HepG2 (cell line): ENCODE results near the gene IGHMBP2. TPM values are rescaled to one million over a fixed set of nuclear protein-coding genes. Genes with fewer than 3 reads are reported as not detected.

Experiments used
- ADNP ChIP-seq: sonication (generic); formaldehyde crosslinking; IDR thresholded peaks from 2 replicates; pipeline ENCODE4 v1.4.0; 2020; ENCODE audit warnings: missing genetic modification reagents
- BORCS8-MEF2B ChIP-seq: sonication (generic); formaldehyde crosslinking; IDR thresholded peaks from 2 replicates; pipeline ENCODE4 v1.8.0; 2022; ENCODE audit warnings: mild to moderate bottlenecking, missing genetic modification reagents
- CHD2 ChIP-seq: IDR thresholded peaks from 2 replicates; pipeline ENCODE4 v1.6.1; 2011; ENCODE audit warnings: low read depth, low read length, improper control_type of control experiment
- GABPB1 ChIP-seq: IDR thresholded peaks from 2 replicates; pipeline ENCODE4 v1.6.1; 2016; ENCODE audit warnings: mild to moderate bottlenecking, missing genetic modification reagents, moderate library complexity, missing compliant biosample characterization
- MTF2 ChIP-seq: sonication (generic); formaldehyde crosslinking; IDR thresholded peaks from 2 replicates; pipeline ENCODE4 v1.5.0; 2020; ENCODE audit warnings: missing genetic modification reagents, borderline replicate concordance
- SP5 ChIP-seq: IDR thresholded peaks from 2 replicates; pipeline ENCODE4 v1.6.1; 2016; ENCODE audit warnings: low read depth, borderline replicate concordance
- STAG1 ChIP-seq: sonication (generic); formaldehyde crosslinking; IDR thresholded peaks from 2 replicates; pipeline ENCODE4 v1.4.0; 2020; ENCODE audit warnings: missing genetic modification reagents
- STAT5B ChIP-seq: sonication (generic); formaldehyde crosslinking; IDR thresholded peaks from 2 replicates; pipeline ENCODE4 v1.4.0; 2020; ENCODE audit warnings: missing genetic modification reagents
- TAF1 ChIP-seq: sonication (generic); formaldehyde crosslinking; IDR thresholded peaks from 2 replicates; pipeline ENCODE4 v1.4.0; 2020; ENCODE audit warnings: missing genetic modification reagents
- TARDBP ChIP-seq: sonication (generic); formaldehyde crosslinking; IDR thresholded peaks from 2 replicates; pipeline ENCODE4 v1.8.0; 2022; ENCODE audit warnings: mild to moderate bottlenecking, missing genetic modification reagents
- TBL1XR1 ChIP-seq: fragments of 150-350 bp; IDR thresholded peaks from 2 replicates; pipeline ENCODE4 v1.6.1; 2014; ENCODE audit warnings: borderline replicate concordance, low read length; ENCODE audit not compliant: partially characterized antibody
- ZFP36L1 ChIP-seq: sonication (generic); formaldehyde crosslinking; IDR thresholded peaks from 2 replicates; pipeline ENCODE4 v1.8.0; 2022; ENCODE audit warnings: mild to moderate bottlenecking, missing genetic modification reagents, moderate library complexity
- ZNF446 ChIP-seq: sonication (generic); formaldehyde crosslinking; IDR thresholded peaks from 2 replicates; pipeline ENCODE4 v1.5.0; 2020; ENCODE audit warnings: mild to moderate bottlenecking, missing genetic modification reagents
- ZNF552 ChIP-seq: sonication (generic); formaldehyde crosslinking; IDR thresholded peaks from 2 replicates; pipeline ENCODE4 v1.9.0; 2022; ENCODE audit warnings: missing genetic modification reagents, mild to moderate bottlenecking, borderline replicate concordance
- ZNF652 ChIP-seq: IDR thresholded peaks from 2 replicates; pipeline ENCODE4 v1.6.1; 2016; ENCODE audit warnings: low read depth, borderline replicate concordance
- ZNF850 ChIP-seq: sonication (generic); formaldehyde crosslinking; conservative IDR thresholded peaks from 2 replicates; pipeline ENCODE4 v1.9.0; 2021; ENCODE audit warnings: mild to moderate bottlenecking, missing genetic modification reagents
- polyA plus RNA-seq, 8 experiments: library from polyadenylated mRNA; depleted of rRNA in 3 of 8; stranded (reverse) in 7 of 8; unstranded in 1 of 8; fragments of >200 nt; fragmentation: Illumina TruSeq in 4 of 8; extraction: Trizol in 4 of 8; gene quantifications; 2 replicates each; pipeline versions ENCODE4 v1.2.1 to v1.2.3, GENCODE V29; 2011 to 2016; ENCODE audit warnings: low read depth in 4 of 8, missing spikeins in 1 of 8, mixed read lengths in 1 of 8; ENCODE audit not compliant: insufficient read depth in 1 of 8
- total RNA-seq, 5 experiments: library from RNA; depleted of rRNA; stranded (reverse); fragments of >200 nt; fragmentation: Illumina TruSeq; extraction: Trizol; gene quantifications; 2 replicates each; pipeline ENCODE4 v1.2.3, GENCODE V29; 2016; ENCODE audit warnings: low read depth in 1 of 5
- TF ChIP-seq, protein P1 (sequence below): IDR thresholded peaks from 2 replicates; pipeline ENCODE4 v1.6.1; 2012; ENCODE audit warnings: inconsistent platforms
- TF ChIP-seq, protein P2 (sequence below), 2 experiments: sonication (generic) in 1 of 2; formaldehyde crosslinking in 1 of 2; IDR thresholded peaks; 2 replicates each; pipeline versions ENCODE4 v1.4.0 to v1.6.1; 2016 to 2020; ENCODE audit warnings: borderline replicate concordance in 1 of 2, low read depth in 1 of 2, mild to moderate bottlenecking in 1 of 2, missing genetic modification reagents in 1 of 2
- TF ChIP-seq, protein P3 (sequence below): sonication (generic); formaldehyde crosslinking; IDR thresholded peaks from 2 replicates; pipeline ENCODE4 v1.5.1; 2020; ENCODE audit warnings: missing genetic modification reagents, mild to moderate bottlenecking, borderline replicate concordance
- TF ChIP-seq, protein P4 (sequence below): sonication (generic); formaldehyde crosslinking; IDR thresholded peaks from 2 replicates; pipeline ENCODE4 v1.5.1; 2020; ENCODE audit warnings: mild to moderate bottlenecking, missing genetic modification reagents

Gene IGHMBP2
- total and polyA plus RNA-seq, 2 of the 13 experiments (the other 11 are each of a cell fraction or from before 2014, with no cell fraction given): 8.9 to 9.9 TPM

DNA sequence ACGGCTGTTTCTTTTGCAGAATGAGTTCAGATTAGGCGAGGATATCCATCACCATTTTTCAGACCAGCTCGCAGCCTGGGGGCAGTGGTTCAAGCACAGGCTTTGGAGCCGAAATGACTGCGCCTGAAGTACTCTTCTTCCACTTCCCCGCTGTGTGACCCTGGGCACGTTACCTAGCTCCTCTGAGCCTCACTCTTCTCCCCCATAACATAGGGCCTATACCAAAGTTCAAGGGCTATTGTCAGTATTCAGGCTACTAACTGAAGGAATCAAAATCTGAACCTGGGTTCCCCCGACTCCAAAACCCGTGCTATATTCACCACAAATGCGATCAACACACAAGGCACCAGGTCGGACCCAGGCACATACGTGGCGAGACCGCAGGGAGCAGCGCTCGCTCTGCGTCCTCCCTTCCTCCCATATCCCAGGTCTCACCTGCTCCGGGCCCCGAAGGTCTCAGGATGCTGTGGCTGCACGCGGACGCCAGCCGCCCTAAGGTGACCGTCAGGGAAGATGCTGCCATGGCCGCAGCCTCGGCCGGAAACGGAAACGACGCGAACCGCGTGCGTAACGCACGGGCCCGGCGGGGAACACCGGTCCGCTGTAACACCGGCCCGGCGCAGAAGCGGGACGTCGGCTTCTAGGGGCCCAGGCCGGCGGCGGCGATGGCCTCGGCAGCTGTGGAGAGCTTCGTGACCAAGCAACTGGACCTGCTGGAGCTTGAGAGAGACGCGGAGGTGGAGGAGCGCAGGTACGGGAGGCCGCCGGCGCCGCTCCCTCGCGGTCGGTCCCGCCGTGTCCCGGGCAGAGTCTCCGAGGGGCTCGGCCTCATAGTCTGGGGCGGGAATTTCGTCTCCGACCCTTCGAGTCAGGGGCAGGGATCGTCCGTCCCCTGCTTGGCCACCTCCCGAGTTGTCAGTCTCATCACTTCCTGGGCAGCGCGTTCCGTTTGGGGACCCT, at the start of gene IGHMBP2, which contains the start of gene MRPL21 (continued):
- TF ChIP-seq BORCS8-MEF2B (CRISPR knock-in tag) (peak; percentile 77), ZNF446 (CRISPR knock-in tag) (peak; percentile 88), ZFP36L1 (CRISPR knock-in tag) (0 out of 2 replicates have a peak, but pooled peaks have one; percentile 83), ADNP (CRISPR knock-in tag) (0 out of 2 replicates have a peak, but pooled peaks have one; percentile 24), ZNF652 (CRISPR knock-in tag) (peak; percentile 21; the same call in 1 of the 2 replicates), ZNF850 (no peak), SP5 (CRISPR knock-in tag) (peak; percentile 20; the same call in 1 of the 2 replicates), TBL1XR1 (peak; percentile 65), CHD2 (no peak), TAF1 (CRISPR knock-in tag) (peak; percentile 97), MTF2 (peak; percentile 7; the same call in 1 of the 2 replicates), STAT5B (peak; percentile 87), ZNF552 (CRISPR knock-in tag) (peak; percentile 86), TARDBP (CRISPR knock-in tag) (peak; percentile 92), STAG1 (CRISPR knock-in tag) (peak; percentile 42), GABPB1 (CRISPR knock-in tag) (peak; percentile 100)
- TF ChIP-seq, protein P1, sequence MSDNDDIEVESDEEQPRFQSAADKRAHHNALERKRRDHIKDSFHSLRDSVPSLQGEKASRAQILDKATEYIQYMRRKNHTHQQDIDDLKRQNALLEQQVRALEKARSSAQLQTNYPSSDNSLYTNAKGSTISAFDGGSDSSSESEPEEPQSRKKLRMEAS: peak; percentile 93
- TF ChIP-seq, protein P2, sequence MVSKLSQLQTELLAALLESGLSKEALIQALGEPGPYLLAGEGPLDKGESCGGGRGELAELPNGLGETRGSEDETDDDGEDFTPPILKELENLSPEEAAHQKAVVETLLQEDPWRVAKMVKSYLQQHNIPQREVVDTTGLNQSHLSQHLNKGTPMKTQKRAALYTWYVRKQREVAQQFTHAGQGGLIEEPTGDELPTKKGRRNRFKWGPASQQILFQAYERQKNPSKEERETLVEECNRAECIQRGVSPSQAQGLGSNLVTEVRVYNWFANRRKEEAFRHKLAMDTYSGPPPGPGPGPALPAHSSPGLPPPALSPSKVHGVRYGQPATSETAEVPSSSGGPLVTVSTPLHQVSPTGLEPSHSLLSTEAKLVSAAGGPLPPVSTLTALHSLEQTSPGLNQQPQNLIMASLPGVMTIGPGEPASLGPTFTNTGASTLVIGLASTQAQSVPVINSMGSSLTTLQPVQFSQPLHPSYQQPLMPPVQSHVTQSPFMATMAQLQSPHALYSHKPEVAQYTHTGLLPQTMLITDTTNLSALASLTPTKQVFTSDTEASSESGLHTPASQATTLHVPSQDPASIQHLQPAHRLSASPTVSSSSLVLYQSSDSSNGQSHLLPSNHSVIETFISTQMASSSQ (IDR thresholded peaks at IDR 0.05; ENCODE audit: low read depth): no peak
- TF ChIP-seq, protein P2 (CRISPR knock-in tag; IDR thresholded peaks at IDR 0.05; ENCODE audit: borderline replicate concordance): peak; percentile 75
- TF ChIP-seq, protein P3, sequence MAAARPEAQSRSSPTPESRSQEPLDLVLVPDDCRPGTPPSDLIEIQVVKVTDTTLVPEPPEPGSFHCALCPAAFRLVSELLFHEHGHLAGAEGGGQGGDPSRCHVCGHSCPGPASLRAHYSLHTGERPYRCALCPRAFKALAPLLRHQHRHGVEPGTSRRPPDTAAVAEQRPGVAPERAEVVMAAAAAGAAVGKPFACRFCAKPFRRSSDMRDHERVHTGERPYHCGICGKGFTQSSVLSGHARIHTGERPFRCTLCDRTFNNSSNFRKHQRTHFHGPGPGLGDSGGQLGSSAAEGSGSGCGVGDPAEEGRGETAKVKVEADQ (CRISPR knock-in tag): peak; percentile 76; the same call in 1 of the 2 replicates
- TF ChIP-seq, protein P4, sequence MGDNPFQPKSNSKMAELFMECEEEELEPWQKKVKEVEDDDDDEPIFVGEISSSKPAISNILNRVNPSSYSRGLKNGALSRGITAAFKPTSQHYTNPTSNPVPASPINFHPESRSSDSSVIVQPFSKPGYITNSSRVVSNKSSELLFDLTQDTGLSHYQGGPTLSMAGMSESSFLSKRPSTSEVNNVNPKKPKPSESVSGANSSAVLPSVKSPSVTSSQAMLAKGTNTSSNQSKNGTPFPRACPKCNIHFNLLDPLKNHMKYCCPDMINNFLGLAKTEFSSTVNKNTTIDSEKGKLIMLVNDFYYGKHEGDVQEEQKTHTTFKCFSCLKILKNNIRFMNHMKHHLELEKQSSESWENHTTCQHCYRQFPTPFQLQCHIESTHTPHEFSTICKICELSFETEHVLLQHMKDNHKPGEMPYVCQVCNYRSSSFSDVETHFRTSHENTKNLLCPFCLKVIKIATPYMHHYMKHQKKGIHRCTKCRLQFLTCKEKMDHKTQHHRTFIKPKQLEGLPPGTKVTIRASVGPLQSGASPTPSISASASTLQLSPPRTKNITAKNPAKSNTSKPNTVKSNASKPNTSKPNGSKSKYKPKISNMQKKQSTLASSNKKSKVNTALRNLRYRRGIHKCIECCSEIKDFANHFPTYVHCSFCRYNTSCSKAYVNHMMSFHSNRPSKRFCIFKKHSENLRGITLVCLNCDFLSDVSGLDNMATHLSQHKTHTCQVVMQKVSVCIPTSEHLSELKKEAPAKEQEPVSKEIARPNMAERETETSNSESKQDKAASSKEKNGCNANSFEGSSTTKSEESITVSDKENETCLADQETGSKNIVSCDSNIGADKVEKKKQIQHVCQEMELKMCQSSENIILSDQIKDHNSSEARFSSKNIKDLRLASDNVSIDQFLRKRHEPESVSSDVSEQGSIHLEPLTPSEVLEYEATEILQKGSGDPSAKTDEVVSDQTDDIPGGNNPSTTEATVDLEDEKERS (CRISPR knock-in tag): peak; percentile 77; the same call in 1 of the 2 replicates
